Measurements from ENCODE around the gene KCNMB4.

DNA sequence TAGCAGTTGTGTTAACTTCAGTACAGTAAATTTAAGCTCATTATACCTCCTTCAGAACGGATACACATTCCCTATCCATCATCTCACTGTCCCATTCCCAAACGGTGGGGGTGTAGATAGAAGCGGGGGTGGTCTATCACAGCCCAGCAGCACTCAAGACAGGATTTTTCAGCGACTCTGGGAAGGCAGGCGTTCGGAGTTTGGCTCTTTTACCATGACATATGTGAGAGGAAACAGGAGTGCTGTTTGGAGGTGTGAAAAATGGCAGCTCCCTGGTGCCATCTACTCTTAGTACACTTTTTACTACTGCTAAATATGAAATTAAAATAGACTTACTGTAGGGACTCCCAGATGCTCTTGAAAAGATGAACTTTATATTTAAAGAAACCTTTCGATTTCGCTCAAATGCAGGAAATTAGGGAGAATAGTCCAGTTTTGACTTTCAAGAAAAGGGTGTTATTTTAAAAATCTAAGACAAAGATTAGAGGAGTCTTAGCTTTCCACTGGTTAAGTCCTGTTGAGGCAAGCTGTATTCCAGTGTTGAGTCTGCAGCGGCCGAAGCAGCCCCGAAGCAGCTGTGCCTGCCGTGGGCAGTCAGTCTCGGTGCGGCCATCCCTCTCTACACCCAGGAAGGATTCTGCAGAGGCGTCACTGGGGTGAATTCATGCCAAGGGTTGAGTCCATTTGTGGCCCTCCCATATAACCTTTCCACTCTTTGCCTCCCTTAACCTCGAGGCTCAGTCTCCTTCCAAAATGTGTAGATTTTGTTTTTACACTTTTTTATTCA is 42.1 kb downstream of the KCNMB4 start:
- TF ChIP-seq, protein P1, sequence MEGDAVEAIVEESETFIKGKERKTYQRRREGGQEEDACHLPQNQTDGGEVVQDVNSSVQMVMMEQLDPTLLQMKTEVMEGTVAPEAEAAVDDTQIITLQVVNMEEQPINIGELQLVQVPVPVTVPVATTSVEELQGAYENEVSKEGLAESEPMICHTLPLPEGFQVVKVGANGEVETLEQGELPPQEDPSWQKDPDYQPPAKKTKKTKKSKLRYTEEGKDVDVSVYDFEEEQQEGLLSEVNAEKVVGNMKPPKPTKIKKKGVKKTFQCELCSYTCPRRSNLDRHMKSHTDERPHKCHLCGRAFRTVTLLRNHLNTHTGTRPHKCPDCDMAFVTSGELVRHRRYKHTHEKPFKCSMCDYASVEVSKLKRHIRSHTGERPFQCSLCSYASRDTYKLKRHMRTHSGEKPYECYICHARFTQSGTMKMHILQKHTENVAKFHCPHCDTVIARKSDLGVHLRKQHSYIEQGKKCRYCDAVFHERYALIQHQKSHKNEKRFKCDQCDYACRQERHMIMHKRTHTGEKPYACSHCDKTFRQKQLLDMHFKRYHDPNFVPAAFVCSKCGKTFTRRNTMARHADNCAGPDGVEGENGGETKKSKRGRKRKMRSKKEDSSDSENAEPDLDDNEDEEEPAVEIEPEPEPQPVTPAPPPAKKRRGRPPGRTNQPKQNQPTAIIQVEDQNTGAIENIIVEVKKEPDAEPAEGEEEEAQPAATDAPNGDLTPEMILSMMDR (IDR thresholded peaks at IDR 0.05; ENCODE audit: low read depth, low read length, poor library complexity, severe bottlenecking): no peak
- TF ChIP-seq EZH2phosphoT487 (IDR thresholded peaks at IDR 0.05; ENCODE audit: borderline replicate concordance, low read length): no peak
